Subcutaneous adipose tissue (tissue), 4 donors: ENCODE measurements around the gene ATPAF2. TPM values are rescaled to one million over a fixed set of nuclear protein-coding genes. Genes with fewer than 3 reads are reported as not detected.

Source experiments
- CTCF ChIP-seq: fragments of 450-650 bp; IDR thresholded peaks from one replicate; pipeline ENCODE4 v1.5.1; 2016; ENCODE audit warnings: low read depth, mild to moderate bottlenecking, control low read depth, antibody characterized with exemption, moderate library complexity
- total RNA-seq, 4 donors: library from RNA; depleted of rRNA; stranded (reverse); fragments of >200 nt; gene quantifications; one replicate each; pipeline ENCODE4 v1.1.0, GENCODE V29; 2016

Gene ATPAF2
- total RNA-seq, 4 donors from 2014 or later = 10.1 to 18.3 (median 11.5) TPM

GRCh38 chr17:17999364-18000029 is 39.5 kb downstream of the ATPAF2 start:
- no peak for TF ChIP-seq CTCF

- no peak for TF ChIP-seq CTCF
These were observed 40.0 kb downstream of the ATPAF2 start for GRCh38 chr17:17998934-17999333.

- no peak for TF ChIP-seq CTCF
These were observed 44.5 kb downstream of the ATPAF2 start for GRCh38 chr17:17994271-17995069.

GRCh38 chr17:17993852-17994251 is 45.1 kb downstream of the ATPAF2 start:
- no peak for TF ChIP-seq CTCF

GRCh38 chr17:17993366-17993765 is 45.6 kb downstream of the ATPAF2 start:
- no peak for TF ChIP-seq CTCF

- TF ChIP-seq CTCF = no peak
These were observed 48.7 kb downstream of the ATPAF2 start for GRCh38 chr17:17990282-17990681.

GRCh38 chr17:17989618-17990017 is 49.4 kb downstream of the ATPAF2 start:
- no peak for TF ChIP-seq CTCF
